Non-pigmented ciliary epithelial cell (primary cell): Measurements from ENCODE around the gene ANXA2.
"Not testable (repeated sequence)": the region's sequence is repeated elsewhere in the genome, so short reads cannot be mapped to it uniquely, and the experiment has no call there.

Experiments
- DNase-seq: peaks from one replicate; pipeline ENCODE4 v3.0.0-alpha.2; 2010; ENCODE audit warnings: low read depth

Gene ANXA2

DNA sequence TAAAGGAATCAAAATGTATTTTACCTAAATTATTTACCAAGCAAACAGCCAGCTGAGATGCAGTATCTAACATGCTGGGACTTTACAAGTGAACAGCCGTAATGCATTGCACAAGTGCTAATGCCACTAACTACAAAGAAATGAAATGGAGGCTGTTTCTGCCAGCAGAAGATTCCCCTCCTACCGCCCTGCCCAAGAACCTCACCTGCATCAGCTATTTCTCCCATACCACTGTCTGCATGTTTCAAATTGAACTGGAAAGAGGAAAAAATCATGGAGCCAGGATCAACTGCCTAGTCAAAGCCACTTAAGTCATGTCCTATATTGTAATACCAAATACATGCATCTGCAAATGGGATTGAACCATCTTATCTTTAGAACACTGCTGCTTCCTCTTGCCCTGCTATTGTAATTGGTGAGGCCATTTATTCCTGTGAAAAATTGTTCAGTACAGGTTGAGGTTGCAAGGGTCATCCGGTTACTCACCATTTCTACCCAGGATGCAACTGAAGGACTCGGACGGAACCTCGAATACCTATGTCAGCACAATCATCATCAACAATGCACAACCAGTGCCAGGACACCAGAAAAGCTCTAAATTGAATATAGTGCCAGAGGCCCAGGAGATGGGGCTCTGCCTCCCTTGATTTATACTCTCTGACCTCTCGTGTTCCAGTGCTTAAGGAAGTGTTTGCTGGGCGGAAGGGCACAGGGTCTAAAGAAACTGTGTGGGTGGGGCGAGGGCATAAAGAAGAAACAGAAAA, 27.5 kb downstream of the ANXA2 start:
- DNase-seq: no peak

DNA sequence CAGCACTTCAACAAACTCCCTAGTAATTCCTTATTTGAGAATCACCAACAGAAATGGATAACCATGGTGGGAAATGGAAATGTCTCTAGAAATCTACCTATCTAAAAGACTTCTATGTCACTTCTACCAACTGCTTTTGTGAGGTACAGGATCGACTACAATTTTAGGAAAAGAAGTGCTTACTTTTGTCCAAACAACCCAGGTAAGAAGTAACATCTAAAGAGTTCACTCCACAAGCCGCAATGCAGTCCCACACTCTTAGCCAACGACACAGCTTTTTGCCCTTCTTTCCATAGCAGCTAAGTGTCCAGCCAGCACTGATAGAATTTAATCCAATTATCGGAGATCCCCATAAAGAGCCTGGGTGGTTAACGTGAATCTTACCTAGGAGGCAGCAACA, 28.1 kb downstream of the ANXA2 start:
- DNase-seq: no peak

DNA sequence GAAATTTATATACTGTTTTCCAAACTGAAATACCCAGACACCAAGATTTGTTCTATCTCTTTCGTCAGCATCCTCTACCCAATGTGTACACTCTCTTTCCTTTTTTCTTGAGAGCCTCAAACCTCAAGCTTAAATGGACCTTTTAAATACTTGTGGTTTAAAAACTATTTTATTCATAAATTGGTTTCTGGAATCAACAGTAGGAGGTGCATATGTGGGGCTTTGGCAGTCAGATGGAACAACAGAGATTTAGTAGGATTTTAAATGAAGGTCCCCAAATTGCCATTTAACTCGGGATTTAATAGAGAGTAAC, 33.2 kb downstream of the ANXA2 start:
- no peak for DNase-seq

DNA sequence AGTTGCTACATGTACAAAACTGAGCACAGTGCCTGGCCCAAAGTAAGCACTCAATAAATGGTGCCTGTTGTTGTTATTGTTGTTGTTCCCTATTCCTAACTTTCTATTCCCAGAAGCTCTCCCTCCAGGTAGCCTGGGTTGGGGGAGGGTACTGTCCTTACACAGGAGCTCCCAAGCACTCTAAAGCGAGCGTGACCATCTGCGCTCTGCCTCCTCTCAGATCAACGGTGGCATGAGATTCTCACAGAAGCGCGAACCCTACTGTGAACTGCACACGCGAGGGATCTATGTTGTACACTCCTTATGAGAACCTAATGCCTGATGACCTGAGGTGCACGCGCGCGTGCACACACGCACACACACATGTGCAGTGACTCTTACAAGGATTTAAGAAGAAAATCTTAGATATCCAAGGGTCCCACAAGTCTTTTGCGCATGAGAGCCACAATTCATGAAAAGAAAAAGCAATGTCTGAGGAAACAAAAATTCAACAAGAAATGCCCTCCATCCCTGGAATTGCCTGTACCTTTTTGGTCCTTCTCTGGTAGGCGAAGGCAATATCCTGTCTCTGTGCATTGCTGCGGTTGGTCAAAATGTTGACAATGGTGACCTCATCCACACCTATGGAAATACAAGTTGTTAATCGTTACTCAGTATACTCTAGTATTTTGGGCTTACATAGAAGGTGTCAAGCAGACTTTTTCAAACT, 33.7 kb downstream of the ANXA2 start:
- no peak for DNase-seq

DNA sequence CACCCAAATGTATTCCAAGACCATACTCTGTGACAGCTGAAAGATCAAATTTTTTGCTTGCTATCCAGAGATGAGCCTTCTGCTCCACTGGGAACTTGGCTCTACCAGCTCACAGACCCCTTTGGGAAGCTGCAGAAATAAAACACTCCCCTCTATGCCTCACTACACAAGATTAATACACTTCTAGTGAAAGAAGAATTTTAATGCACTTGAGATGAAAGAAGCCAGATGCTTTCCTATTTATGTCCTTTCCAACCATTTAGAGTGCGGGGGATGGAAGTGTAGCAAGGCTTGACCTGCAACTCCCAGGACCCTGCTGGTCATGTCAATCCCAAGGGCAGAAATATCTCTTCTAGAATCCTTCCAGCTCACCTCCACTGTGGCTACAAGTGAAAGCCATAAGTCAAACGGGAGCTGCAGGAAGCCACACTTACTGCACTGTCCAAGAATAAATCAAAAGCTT, 34.7 kb downstream of the ANXA2 start:
- DNase-seq: no peak

DNA sequence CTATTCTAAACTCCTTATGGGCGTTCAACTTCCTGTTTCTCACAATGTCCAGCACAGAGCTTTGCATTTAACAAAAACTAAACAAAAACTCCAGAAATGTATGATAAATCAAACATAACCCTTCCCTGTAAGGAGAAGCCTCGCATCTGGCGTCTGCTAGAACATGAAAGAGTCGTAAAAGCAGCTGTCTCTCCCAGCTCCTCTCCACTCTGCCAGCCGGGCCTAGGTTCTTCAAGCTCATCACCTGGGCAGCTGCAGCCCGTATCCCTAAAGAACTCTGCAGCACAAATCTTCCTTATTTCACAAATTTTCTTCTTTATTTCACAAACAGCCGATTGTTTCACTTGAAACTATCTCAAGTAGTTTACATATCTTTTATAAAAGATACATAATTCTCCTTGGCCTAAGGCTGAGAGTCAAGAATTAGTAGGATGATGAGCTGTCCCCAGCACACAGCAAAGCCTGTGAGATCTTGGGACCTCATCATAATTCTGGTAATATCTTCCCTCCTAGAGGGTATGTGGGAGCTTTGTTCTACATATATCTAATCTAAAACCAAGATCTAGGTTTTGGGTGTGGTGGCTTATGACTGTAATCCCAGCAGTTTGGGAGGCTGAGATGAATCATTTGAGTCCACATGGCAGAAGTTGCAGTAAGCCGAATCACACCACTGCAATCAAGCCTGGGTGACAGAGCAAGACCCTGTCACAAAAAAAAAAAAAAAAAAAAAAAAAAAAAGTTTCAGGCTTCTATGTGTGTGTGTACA, 35.3 kb downstream of the ANXA2 start:
- DNase-seq: no peak

DNA sequence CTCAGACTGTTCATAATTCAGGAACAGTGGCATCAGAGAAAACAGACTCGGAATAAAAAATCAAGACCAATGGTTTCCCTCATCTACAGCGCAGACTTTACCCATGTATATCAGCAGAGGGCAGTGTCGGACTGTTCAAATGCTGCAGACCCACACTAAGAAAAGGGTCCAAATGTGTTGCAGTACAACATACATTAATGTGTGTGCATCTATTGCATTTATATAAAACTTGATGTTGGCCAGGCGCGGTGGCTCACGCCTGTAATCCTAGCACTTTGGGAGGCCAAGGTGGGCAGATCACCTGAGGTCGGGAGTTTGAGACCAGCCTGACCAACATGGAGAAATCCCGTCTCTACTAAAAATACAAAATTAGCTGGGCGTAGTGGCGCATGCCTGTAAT, 38.0 kb downstream of the ANXA2 start:
- DNase-seq: not testable (repeated sequence)

DNA sequence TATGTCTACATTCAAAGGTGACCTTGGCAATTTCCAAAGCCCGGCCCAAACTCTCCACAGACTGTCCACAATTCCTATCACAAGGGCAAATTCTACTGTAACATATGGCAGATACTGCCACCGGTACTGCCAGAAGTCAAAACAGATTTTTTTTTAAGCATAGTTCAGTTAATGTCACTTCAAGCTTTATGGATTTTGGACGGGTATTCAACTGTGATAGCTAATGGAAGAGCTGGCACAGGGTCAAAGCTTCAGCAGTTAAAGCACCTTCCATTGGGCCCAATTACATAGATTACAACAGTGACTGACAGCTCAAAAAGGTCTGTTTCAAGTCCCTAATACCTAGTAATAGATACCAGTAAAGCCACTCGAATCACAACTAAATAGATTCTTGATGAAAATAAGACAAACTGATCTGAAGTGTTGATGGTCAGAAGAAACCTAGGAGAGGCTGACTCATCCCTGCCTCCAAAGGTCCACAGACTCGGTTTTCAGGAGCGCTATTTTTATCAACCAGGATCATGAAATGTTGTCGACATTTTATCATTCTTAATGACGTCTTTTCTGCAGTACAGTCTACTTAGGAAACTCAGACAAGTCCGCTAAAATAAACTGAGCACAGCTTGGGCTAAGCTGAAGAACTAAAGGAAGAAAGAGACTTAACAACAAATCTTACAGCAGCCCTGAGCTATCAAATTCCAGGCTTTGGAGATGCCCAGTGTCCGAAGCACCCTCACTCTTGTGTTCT, 38.7 kb downstream of the ANXA2 start:
- no peak for DNase-seq

DNA sequence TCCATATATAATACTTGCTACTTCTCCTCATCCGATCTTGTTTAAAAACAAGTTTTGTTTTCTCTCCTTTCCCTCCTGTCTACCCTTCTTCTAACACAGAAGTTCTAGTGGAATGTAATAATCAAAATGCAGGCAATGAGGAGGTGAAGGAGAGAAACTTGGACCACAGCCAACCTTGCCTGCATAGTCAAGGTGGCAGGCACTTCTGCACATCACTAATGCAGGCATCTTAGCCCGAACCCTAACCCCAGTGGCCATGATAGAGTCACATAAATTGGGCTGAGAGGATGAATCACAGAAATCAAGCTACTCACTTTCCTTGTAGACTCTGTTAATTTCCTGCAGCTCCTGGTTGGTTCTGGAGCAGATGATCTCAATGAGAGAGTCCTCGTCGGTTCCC, 41.0 kb downstream of the ANXA2 start:
- no peak for DNase-seq

DNA sequence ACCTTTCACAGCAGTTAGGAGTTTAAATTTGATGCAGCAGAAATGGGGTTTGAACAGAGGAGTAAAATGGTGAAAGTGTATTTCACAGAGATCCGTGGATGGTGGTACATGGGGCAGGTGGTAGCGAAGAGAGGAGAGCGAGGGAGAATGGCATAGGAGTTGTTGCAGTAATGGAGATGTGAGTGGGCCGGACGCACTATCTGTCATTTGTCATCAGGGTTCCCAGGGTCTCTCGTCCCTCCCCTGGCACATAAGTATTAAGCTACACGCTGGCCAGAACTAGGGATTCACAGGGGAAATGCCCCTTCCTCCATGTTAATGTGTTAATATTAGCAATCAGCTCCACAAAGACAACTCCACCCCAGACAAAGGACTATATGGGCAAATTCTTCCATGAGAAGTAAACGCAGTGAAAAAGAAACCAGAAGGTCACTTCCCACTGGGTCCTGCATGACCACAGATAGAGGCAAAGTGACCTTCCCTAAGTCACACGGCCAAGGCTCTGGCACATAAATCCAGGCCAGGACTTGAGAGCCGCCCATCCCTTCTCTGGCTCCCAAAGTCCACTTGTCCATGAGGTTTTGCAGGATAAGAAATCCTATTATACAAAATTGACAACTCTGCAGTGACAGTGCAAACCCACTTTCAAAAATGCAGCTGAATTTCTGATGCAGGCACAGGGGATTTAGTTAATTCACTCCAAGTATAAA, 42.5 kb downstream of the ANXA2 start:
- no peak for DNase-seq

DNA sequence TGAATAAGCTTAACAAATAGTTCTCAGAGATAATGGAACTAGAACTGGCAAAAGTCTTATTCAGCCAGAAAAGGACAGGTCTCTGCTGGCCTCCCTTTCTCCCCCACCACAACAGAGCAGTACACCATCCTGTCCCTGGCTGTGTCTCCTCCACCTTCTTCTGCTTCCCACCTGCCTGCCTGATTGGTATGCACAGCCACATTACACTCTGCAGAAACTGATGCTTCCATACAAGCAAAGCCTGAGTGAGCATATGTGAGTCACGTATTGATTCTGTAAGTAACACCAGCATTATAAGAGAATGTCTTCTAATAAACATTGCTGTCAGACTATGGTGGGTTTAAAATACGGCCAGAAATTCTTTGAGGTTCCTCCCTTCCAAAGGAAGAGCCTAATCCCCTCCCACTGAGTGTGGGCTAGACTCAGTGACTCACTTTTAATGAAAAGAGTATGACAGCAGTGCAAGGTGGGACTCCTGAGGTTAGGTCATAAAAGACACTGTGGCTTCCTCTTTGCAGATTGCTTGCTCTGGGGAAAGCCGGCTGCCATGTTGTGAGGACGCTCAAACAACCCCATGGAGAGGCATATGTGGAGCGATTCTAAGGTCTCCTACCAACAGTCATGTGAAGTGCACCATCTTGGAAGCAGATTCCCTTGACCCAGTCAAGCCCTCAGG, 44.4 kb downstream of the ANXA2 start:
- DNase-seq: no peak

DNA sequence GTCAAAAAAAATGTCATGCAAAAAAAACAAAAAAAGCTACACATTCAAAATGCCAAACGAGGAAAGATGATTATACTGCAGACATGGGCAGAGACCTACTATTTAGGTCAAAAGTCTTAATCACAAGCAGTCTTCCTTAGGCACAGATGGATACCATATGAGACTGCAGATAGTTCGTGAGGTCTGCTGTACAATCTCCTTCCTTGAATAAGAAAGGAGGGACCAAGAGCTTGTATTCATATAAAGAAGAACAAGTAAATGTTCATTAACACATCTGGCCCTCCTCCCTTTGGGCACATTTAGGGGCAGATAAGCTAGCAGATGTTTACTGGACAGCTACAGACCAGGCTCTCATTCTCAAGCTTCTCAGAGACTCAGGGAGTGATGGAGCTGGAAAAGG, 45.3 kb downstream of the ANXA2 start:
- DNase-seq: no peak

DNA sequence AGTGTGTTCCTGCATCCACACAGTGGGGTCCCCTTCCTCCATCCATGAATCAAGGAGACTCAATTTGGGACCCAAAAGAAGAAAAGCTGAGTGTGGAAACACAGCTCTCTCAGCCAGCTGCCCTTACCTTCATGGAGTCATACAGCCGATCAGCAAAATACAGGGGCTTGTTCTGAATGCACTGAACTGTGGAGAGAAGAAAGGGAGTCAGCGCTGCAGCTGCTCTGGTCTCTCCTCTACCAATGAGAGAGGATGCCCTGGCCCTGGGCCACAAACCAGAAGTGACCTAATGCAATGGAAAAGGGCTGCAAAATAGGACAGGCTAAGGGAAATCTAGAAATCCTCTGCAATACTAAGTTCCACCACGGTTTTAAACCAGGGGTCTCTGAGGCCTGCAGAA, 46.7 kb downstream of the ANXA2 start:
- no peak for DNase-seq

DNA sequence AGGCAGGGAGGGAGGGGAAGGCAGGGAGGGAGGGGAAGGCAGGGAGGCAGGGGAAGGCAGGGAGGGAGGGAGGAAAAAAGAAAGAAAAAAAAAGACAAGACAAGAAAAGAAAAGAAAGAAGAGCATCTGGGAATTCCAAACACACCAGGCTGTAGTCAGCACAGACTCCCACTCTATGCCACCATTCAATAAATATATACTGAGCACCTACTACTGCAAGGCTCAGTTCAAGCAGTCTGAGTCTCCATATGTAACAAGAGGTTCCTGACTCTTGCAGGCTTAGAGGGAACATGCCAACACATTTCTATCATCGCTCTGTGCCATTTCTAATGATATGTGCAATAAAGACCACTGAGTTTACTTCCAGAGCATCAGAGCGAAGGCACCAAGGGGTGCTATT, 47.7 kb downstream of the ANXA2 start:
- no peak for DNase-seq

DNA sequence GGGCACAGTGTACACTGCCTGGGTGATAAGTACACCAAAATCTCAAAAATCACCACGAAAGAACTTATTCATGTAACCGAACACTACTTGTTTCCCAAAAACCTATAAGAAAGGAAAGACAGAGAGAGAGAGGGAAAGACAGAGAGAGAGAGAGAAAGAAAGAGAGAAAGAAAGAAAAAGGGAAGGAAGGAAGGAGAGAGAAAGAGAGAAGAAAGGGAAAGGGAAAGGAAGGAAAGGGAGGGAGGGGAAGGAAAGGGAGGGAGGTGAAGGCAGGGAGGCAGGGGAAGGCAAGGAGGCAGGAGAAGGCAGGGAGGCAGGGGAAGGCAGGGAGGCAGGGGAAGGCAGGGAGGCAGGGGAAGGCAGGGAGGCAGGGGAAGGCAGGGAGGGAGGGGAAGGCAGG, 48.2 kb downstream of the ANXA2 start:
- no peak for DNase-seq

DNA sequence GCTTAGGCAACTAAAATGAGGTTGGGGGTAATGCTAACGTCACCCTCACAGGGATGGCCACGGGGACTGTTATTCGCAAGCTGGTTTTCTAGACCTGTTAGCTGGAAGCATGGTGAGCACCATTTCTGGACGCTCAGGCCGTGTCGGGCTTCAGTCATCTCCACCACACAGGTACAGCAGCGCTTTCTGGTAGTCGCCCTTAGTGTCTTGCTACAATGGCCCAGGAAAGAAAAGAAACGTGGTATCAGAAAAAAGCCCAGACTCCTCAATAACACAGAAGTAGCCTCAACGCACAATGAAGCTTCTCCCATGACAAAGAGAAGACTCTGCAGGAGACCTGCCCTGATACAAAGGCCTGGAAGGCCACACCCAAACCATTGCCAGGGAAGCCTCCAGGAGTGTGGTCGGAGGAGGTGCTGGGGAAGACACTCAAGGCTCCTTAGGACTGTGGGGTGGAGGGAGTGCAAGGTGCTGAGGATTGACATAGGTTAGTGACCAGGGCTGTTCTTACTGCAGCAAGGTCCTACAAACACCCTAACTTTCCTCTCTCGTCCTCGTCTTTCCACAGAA, 50.2 kb downstream of the ANXA2 start:
- no peak for DNase-seq

DNA sequence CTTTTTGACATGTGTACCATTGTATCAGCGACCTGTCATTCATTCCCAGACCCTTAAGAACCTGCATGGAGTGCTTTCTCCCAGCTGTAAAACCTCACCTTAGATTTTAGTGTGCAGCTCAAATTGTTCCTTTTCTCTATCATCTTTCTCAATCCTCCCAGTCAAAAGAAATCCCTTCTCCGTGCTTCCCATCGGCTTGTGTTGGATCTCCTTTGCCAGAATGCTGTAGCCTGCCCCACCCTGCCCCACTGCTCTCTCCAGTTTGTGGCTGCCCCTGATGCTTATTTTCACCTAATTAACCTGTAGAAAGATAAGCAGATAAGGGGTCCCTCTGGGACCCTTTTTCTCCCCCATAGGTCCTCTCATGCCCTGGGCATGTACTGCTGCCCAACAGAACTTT, 51.1 kb downstream of the ANXA2 start:
- DNase-seq: no peak

DNA sequence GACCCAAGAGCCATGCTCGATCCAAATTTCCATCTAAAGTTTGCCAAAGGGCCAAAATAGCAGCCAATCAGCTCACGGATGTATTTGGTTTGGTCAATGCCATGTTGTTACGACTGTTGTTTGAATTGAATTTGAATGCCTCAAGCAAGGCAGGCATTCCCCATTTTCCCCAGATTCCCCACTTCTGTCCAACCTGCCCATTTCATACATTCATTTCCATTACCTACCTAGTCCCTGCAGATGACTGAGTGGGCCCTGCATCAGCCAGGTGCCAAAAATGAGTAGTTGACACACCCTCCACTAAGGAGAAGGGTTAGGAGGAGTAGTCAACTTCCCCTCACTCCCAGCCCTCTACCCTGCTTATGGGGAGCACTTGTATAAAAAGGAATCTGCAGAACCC, 51.7 kb downstream of the ANXA2 start:
- no peak for DNase-seq

DNA sequence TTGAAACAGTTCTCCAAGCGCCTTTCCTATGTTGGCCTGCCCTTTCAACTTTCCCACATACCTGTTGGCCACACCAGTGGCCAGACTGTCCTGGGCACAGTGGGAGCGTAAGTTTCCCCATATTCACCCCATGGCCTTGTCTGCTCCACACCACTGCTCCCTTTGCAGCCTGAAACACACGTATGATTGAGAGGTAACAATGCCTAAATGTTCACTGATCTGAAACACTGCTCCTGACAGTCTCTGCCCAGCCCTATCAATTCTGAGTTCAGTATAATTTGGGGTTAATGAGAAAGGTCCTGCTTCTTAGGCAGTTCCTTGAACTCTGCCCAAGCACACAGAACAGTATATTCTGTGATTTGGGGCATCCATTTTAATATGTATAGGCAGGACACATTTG, 52.2 kb downstream of the ANXA2 start:
- no peak for DNase-seq

DNA sequence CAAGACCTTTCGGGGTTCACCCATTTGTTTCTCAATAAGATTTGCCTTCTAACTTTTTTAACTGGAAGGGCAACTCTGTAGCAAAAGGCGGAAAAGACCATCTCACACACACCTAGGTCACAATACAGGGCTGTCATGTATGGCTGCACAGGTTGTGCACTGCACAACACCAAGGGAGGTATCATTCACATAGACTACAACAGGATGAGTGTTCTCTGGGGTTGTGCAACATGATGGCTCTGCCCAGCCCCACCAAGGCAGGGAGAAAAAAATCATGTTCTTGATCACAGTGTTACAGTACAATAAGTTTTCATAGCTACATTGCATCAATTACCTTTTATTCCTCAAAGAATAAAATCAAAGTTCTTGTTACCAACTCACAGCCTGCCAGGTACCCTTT, 52.8 kb downstream of the ANXA2 start:
- no peak for DNase-seq

DNA sequence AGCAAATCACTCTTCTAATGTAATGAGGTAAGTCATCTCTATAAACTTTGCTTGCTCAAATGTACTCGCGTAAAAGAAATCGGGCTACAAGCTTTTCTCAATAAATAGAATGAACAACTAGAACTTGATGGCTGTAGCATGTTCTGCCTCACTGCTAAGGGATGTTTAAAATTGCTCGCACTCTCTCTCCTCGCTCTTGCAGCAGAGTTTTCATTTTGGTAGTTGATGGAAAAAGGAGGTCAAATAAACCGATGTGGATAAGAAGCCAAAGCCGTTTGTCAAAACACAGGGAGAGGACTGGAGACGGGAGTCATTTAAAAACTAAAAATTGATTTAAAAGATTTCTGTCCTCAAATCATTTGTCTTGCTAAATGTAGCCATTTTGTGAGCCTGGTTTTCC, 53.3 kb downstream of the ANXA2 start:
- DNase-seq: no peak
